Fibroblast of lung (primary cell): ENCODE data around the gene MACROD2. TPM values are rescaled to one million over a fixed set of nuclear protein-coding genes. Genes with fewer than 3 reads are reported as not detected.

Experiments used
- DNase-seq, 2 donors: peaks; one replicate each; pipeline versions ENCODE4 v3.0.0 to v3.0.0-alpha.2; 2010; ENCODE audit warnings: low read depth in 2 of 2
- H2AFZ ChIP-seq: 2 replicates; pipeline ENCODE4 v1.5.1; 2012; ENCODE audit warnings: low read length, control low read depth, inconsistent platforms
- H3K27ac ChIP-seq: 2 replicates; pipeline ENCODE4 v1.5.1; 2011; ENCODE audit warnings: low read length, control low read depth; ENCODE audit not compliant: insufficient read depth
- H3K27me3 ChIP-seq: 2 replicates; pipeline ENCODE4 v1.5.1; 2011; ENCODE audit warnings: mild to moderate bottlenecking, low read length; ENCODE audit not compliant: control insufficient read depth, insufficient read depth
- H3K36me3 ChIP-seq: 2 replicates; pipeline ENCODE4 v1.5.1; 2011; ENCODE audit warnings: low read length; ENCODE audit not compliant: control insufficient read depth, insufficient read depth
- H3K4me1 ChIP-seq: 2 replicates; pipeline ENCODE4 v1.5.1; 2011; ENCODE audit warnings: low read length; ENCODE audit not compliant: control insufficient read depth, insufficient read depth; ENCODE audit errors: extremely low read depth
- H3K4me2 ChIP-seq: 2 replicates; pipeline ENCODE4 v1.5.1; 2011; ENCODE audit warnings: low read length, control low read depth; ENCODE audit not compliant: insufficient read depth; ENCODE audit errors: extremely low read depth
- H3K4me3 ChIP-seq, 4 experiments: fragments of 200-600 bp in 1 of 4; sonication (generic) in 1 of 4; replicated peaks in 1 of 4; 2 replicates each; pipeline ENCODE4 v1.5.1; 2011 to 2016; ENCODE audit warnings: low read length in 4 of 4, low read depth in 3 of 4, mild to moderate bottlenecking in 3 of 4, control low read depth in 2 of 4, inconsistent platforms in 1 of 4, mixed read lengths in 1 of 4; ENCODE audit not compliant: insufficient read depth in 1 of 4; ENCODE audit errors: control extremely low read depth in 1 of 4
- H3K79me2 ChIP-seq: 2 replicates; pipeline ENCODE4 v1.5.1; 2012; ENCODE audit warnings: mild to moderate bottlenecking, low read length, inconsistent platforms; ENCODE audit not compliant: control insufficient read depth, insufficient read depth
- H3K9ac ChIP-seq: 2 replicates; pipeline ENCODE4 v1.5.1; 2011; ENCODE audit warnings: mild to moderate bottlenecking, low read length, control low read depth; ENCODE audit not compliant: insufficient read depth
- H3K9me3 ChIP-seq: 2 replicates; pipeline ENCODE4 v1.5.1; 2012; ENCODE audit warnings: low read depth, low read length; ENCODE audit not compliant: control insufficient read depth, insufficient read depth
- H4K20me1 ChIP-seq: 2 replicates; pipeline ENCODE4 v1.5.1; 2011; ENCODE audit warnings: low read length; ENCODE audit not compliant: control insufficient read depth, insufficient read depth; ENCODE audit errors: extremely low read depth
- CTCF ChIP-seq, 2 donors: IDR thresholded peaks in 1 of 2; conservative IDR thresholded peaks in 1 of 2; 1 replicate in 1 of 2; 2 replicates in 1 of 2; pipeline ENCODE4 v1.5.1; 2011 to 2012; ENCODE audit warnings: low read length in 2 of 2, control low read depth in 1 of 2, inconsistent platforms in 1 of 2, low read depth in 1 of 2, mild to moderate bottlenecking in 1 of 2
- EZH2 ChIP-seq: IDR thresholded peaks from 2 replicates; pipeline ENCODE4 v1.5.1; 2012; ENCODE audit warnings: low read length, control low read depth, mild to moderate bottlenecking; ENCODE audit errors: missing control alignments
- polyA plus RNA-seq, 2 donors: library from polyadenylated mRNA; depleted of rRNA in 1 of 2; stranded (reverse) in 1 of 2; unstranded in 1 of 2; fragments of >200 nt; gene quantifications; 2 replicates each; pipeline ENCODE4 v1.2.1, GENCODE V29; 2011 to 2012; ENCODE audit warnings: missing spikeins in 1 of 2
- total RNA-seq: library from RNA; depleted of rRNA; stranded (reverse); fragments of >200 nt; gene quantifications from 2 replicates; pipeline ENCODE4 v1.2.1, GENCODE V29; 2014

The MACROD2 gene
- total and polyA plus RNA-seq, 2 donors (not counting 1 experiment from before 2014, with no cell fraction given): 0.54 to 1.7 TPM

- no peaks in the 10 kb centered on the region for H3K9me3 ChIP-seq
- no peaks in the 10 kb centered on the region for H3K79me2 ChIP-seq
- no peak for DNase-seq
- no peak overlapping the region for H2AFZ ChIP-seq
- no peak for TF ChIP-seq EZH2
- no peak for TF ChIP-seq CTCF (conservative IDR thresholded peaks at IDR 0.05 in 1 of 2, IDR thresholded peaks at IDR 0.05 in 1 of 2; ENCODE audit: low read depth in 1 of 2, low read length in 2 of 2)
- H3K27me3 ChIP-seq: no peaks in the 10 kb centered on the region
- H3K4me1 ChIP-seq: no peaks in the 10 kb centered on the region
- no peaks in the 10 kb centered on the region for H4K20me1 ChIP-seq
- no peak overlapping the region for H3K9ac ChIP-seq
- no peak overlapping the region for H3K4me2 ChIP-seq
- H3K36me3 ChIP-seq: no peaks in the 10 kb centered on the region
- no peak overlapping the region for H3K4me3 ChIP-seq
- H3K27ac ChIP-seq: no peak overlapping the region
Measured at GRCh38 chr20:14299831-14300230, 304.5 kb downstream of the MACROD2 start.

DNA sequence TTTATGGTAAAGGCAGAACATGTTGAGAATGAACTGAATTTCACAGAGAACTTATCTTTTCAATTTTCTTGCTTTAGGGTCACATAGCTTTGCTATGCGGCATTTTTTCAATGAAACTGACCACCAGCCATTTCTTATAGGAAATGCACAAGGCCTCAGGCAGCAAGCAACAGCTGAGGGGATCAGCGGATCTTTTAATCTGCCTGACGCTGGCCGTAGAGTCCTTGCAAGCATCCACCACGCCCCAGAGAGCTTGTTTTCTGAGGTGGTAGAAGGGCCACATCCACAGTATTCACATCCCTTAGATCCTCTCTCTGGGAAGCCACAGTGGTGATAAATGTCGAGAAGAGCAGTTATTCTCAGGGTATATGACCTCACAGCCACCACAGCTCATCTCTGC is 307.8 kb downstream of the MACROD2 start:
- no peak for TF ChIP-seq CTCF (conservative IDR thresholded peaks at IDR 0.05 in 1 of 2, IDR thresholded peaks at IDR 0.05 in 1 of 2; ENCODE audit: low read depth in 1 of 2, low read length in 2 of 2)
- no peak for TF ChIP-seq EZH2
- no peak overlapping the region for H3K27ac ChIP-seq

DNA sequence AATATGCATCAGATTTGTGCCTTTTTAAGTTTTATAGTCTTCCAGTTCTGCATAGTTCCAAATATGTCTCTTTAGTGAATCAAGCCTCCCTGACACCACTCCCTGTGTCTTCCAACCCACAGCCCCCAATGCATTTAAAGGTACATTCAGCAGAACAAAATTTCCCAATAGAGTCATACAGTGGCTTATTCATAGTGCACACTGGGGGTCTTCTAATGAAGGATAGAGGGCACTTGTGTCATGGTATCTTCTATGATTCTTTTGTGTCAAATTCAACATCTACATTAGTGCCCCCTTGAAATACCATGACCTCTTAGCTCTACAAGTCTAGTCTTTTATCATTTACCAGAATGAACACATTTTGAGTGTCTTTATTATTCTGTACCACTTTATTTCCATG is 308.3 kb downstream of the MACROD2 start:
- no peaks in the 10 kb centered on the region for H3K79me2 ChIP-seq
- no peak overlapping the region for H3K9ac ChIP-seq
- no peak overlapping the region for H3K27ac ChIP-seq
- no peaks in the 10 kb centered on the region for H4K20me1 ChIP-seq
- DNase-seq: no peak
- H3K9me3 ChIP-seq: no peaks in the 10 kb centered on the region
- no peaks in the 10 kb centered on the region for H3K4me1 ChIP-seq
- TF ChIP-seq EZH2 (no peak), CTCF (conservative IDR thresholded peaks at IDR 0.05 in 1 of 2, IDR thresholded peaks at IDR 0.05 in 1 of 2; ENCODE audit: low read depth in 1 of 2, low read length in 2 of 2) (no peak)
- no peak overlapping the region for H2AFZ ChIP-seq
- no peak overlapping the region for H3K4me2 ChIP-seq
- H3K27me3 ChIP-seq: no peaks in the 10 kb centered on the region
- no peak overlapping the region for H3K4me3 ChIP-seq
- H3K36me3 ChIP-seq: no peaks in the 10 kb centered on the region

More for the DNA sequence above, 307.8 kb downstream of the MACROD2 start:
- Histone ChIP-seq H3K4me2 (no peak overlapping the region), H3K79me2 (no peaks in the 10 kb centered on the region), H3K27me3 (no peaks in the 10 kb centered on the region), H3K36me3 (no peaks in the 10 kb centered on the region), H3K4me3 (no peak overlapping the region), H3K9ac (no peak overlapping the region), H4K20me1 (no peaks in the 10 kb centered on the region), H3K4me1 (no peaks in the 10 kb centered on the region), H3K9me3 (no peaks in the 10 kb centered on the region), H2AFZ (no peak overlapping the region)
- no peak for DNase-seq
